PC-9 (cell line): ENCODE data around the gene RBMS3.

Experiments
- EZH2 ChIP-seq: fragments of 200-600 bp; sonication (generic); IDR thresholded peaks from 2 replicates; pipeline ENCODE4 v1.8.0; 2017; ENCODE audit warnings: antibody characterized with exemption, low read depth
- TF ChIP-seq, protein P1 (sequence below): fragments of 200-600 bp; sonication (generic); conservative IDR thresholded peaks from 2 replicates; pipeline ENCODE4 v1.6.1; 2017; ENCODE audit warnings: mixed run types, antibody characterized with exemption, mild to moderate bottlenecking, moderate library complexity

DNA sequence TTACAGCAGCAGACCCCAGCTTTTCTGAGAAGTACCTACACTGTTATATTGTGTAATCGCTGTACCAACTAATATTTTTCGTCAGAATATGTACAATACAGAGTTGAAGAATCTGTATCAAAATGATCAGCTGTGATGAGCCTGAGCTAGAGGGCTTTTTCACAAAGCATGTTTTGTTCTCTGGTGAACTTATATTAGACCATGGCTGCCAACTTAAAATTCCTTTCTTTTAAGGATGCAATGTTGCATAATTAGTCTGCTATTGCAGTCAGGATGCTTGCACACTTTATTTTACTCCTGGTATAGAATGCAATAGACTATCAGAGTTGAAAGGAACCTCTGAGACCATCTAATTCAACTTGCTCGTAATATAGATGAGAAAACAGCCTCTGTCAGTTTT, 127.8 kb downstream of the RBMS3 start:
- TF ChIP-seq, protein P1, sequence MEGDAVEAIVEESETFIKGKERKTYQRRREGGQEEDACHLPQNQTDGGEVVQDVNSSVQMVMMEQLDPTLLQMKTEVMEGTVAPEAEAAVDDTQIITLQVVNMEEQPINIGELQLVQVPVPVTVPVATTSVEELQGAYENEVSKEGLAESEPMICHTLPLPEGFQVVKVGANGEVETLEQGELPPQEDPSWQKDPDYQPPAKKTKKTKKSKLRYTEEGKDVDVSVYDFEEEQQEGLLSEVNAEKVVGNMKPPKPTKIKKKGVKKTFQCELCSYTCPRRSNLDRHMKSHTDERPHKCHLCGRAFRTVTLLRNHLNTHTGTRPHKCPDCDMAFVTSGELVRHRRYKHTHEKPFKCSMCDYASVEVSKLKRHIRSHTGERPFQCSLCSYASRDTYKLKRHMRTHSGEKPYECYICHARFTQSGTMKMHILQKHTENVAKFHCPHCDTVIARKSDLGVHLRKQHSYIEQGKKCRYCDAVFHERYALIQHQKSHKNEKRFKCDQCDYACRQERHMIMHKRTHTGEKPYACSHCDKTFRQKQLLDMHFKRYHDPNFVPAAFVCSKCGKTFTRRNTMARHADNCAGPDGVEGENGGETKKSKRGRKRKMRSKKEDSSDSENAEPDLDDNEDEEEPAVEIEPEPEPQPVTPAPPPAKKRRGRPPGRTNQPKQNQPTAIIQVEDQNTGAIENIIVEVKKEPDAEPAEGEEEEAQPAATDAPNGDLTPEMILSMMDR = no peak
- TF ChIP-seq EZH2 = no peak
